HG02943 (cell line): ENCODE data around the gene SLC38A10.

Source experiments
- ATAC-seq: cut with Tn5 transposase; IDR thresholded peaks from one replicate; pipeline ENCODE4 v1.9.1; 2021; ENCODE audit warnings: mild to moderate bottlenecking, low read depth, moderate library complexity; ENCODE audit not compliant: unreplicated experiment

The SLC38A10 gene

GRCh38 chr17:81196505-81197408 is 98.3 kb downstream of the SLC38A10 start:
- no peak for ATAC-seq

- ATAC-seq = no peak
Measured at GRCh38 chr17:81195941-81196495, 99.1 kb downstream of the SLC38A10 start.
